ENCODE results near the gene HS6ST1.

Gene HS6ST1

GRCh38 chr2:128219891-128220290 lies 98.8 kb downstream of the HS6ST1 start:
- Histone ChIP-seq H3K27me3 (ENCODE audit: insufficient read depth, poor library complexity, severe bottlenecking) (no peaks in the 10 kb centered on the region), H3K27ac (replicated peaks) (no peak overlapping the region), H3K4me3 (replicated peaks; ENCODE audit: insufficient read depth, low read length) (no peak overlapping the region)
- no peak for DNase-seq (ENCODE audit: low read depth in 1 of 2, low spot score in 1 of 2)
- no peak for TF ChIP-seq SPI1 (IDR thresholded peaks at IDR 0.05; ENCODE audit: borderline replicate concordance, low read depth)
- TF ChIP-seq POLR2AphosphoS5 (IDR thresholded peaks at IDR 0.05; ENCODE audit: low read depth), result no peak
- TF ChIP-seq REST (IDR thresholded peaks at IDR 0.05; ENCODE audit: insufficient replicate concordance, low read depth), result no peak
- TF ChIP-seq CTCF (IDR thresholded peaks at IDR 0.05; ENCODE audit: insufficient read depth, low read length), result no peak
- TF ChIP-seq GABPA (IDR thresholded peaks at IDR 0.05; ENCODE audit: low read depth), result no peak

GRCh38 chr2:128217671-128218070 lies 101.0 kb downstream of the HS6ST1 start:
- TF ChIP-seq SPI1 (IDR thresholded peaks at IDR 0.05; ENCODE audit: borderline replicate concordance, low read depth) (peak; percentile 5; the same call in 1 of the 2 replicates), GABPA (IDR thresholded peaks at IDR 0.05; ENCODE audit: low read depth) (no peak)
- no peak overlapping the region for H3K4me3 ChIP-seq (replicated peaks; ENCODE audit: insufficient read depth, low read length)
- no peaks in the 10 kb centered on the region for H3K27me3 ChIP-seq (ENCODE audit: insufficient read depth, poor library complexity, severe bottlenecking)
- peak overlapping the region; percentile 33; the same call in 1 of the 2 replicates for H3K27ac ChIP-seq (replicated peaks)
- peak in 1 of 2 experiments; percentile 45 for DNase-seq (ENCODE audit: low read depth in 1 of 2, low spot score in 1 of 2)

- TF ChIP-seq POLR2AphosphoS5 (IDR thresholded peaks at IDR 0.05; ENCODE audit: low read depth) (0 out of 2 replicates have a peak, but pooled peaks have one; percentile 29), REST (IDR thresholded peaks at IDR 0.05; ENCODE audit: insufficient replicate concordance, low read depth) (no peak)
- peak in 1 of 2 experiments; percentile 81 for DNase-seq (ENCODE audit: low read depth in 1 of 2, low spot score in 1 of 2)
- no peaks in the 10 kb centered on the region for H3K27me3 ChIP-seq (ENCODE audit: insufficient read depth, poor library complexity, severe bottlenecking)
- H3K4me3 ChIP-seq (replicated peaks; ENCODE audit: insufficient read depth, low read length), result no peak overlapping the region
- no peak overlapping the region for H3K27ac ChIP-seq (replicated peaks)
These were observed 102.6 kb downstream of the HS6ST1 start for GRCh38 chr2:128215897-128216642.

All from HL-60 (cell line).